ENCODE results near the gene ZBTB16. TPM values are rescaled to one million over a fixed set of nuclear protein-coding genes. Genes with fewer than 3 reads are reported as not detected.

ZBTB16 gene
- total and polyA plus RNA-seq, 2 of the 4 experiments (the other 2 are of a cell fraction): not detected

GRCh38 chr11:114033066-114033465 is 26.4 kb upstream of the ZBTB16 start:
- no CpG with 5 or more reads among the region's 5 CpGs for WGBS, 2 experiments (ENCODE audit: extremely low coverage in 2 of 2, insufficient read length in 1 of 2)
- intact Hi-C loops (cut with micrococcal nuclease) (no loop called here), in situ Hi-C loops (cut with MboI; ENCODE audit: low sequenced_read_pairs) (no loop called here), dilution Hi-C loops (cut with HindIII; ENCODE audit: low sequenced_read_pairs, unreplicated experiment) (no loop called here)
- no peak for ATAC-seq (ENCODE audit: low read depth)
- H3K14ac ChIP-seq (replicated peaks; ENCODE audit: low read depth, low read length): no peak overlapping the region
- no peak overlapping the region for H3K4me2 ChIP-seq (ENCODE audit: low read depth, low read length)
- no peaks in the 10 kb centered on the region for H3K4me1 ChIP-seq (ENCODE audit: control insufficient read depth, insufficient read depth, low read length)
- H3K27me3 ChIP-seq (ENCODE audit: control insufficient read depth, insufficient read depth, low read length): peaks cover 12% of the 10 kb centered on the region; the same call in 1 of the 2 replicates
- no peak overlapping the region for H4K91ac ChIP-seq (ENCODE audit: insufficient read depth, low read depth, low read length)
- H3K9me3 ChIP-seq (ENCODE audit: control insufficient read depth, insufficient read depth, low read length): no peaks in the 10 kb centered on the region
- H2BK120ac ChIP-seq (ENCODE audit: low read depth, low read length): no peak overlapping the region
- ChIA-PET CTCF (interaction anchor here (1.1 kb wide), 1 partner anchor 228 kb away, joined by 4 read pairs; no protein-coding TSS in a partner anchor), POLR2A (ENCODE audit: unreplicated experiment) (no interaction called here)
- no peak for DNase-seq
- no peaks in the 10 kb centered on the region for H3K79me1 ChIP-seq (ENCODE audit: low read depth in 1 of 2, low read length in 2 of 2)
- H2BK20ac ChIP-seq (ENCODE audit: low read depth, low read length): no peak overlapping the region
- H3K18ac ChIP-seq (ENCODE audit: low read depth, low read length): no peak overlapping the region
- H4K5ac ChIP-seq (ENCODE audit: low read depth, low read length): no peak overlapping the region
- H2BK15ac ChIP-seq (ENCODE audit: low read depth, low read length): no peak overlapping the region
- H2AK5ac ChIP-seq (ENCODE audit: low read depth, low read length): no peak overlapping the region
- no peak overlapping the region for H2AK9ac ChIP-seq (replicated peaks; ENCODE audit: low read depth, low read length, poor library complexity)
- H3K9ac ChIP-seq (ENCODE audit: low read depth, low read length): no peak overlapping the region
- no peak overlapping the region for H3K4me3 ChIP-seq (ENCODE audit: insufficient read depth, low read depth, low read length)
- no peak for TF ChIP-seq MXI1 (IDR thresholded peaks at IDR 0.05; ENCODE audit: borderline replicate concordance, low read depth, low read length)
- H3K56ac ChIP-seq (ENCODE audit: extremely low read depth, insufficient read depth, low read length): no peak overlapping the region
- no peaks in the 10 kb centered on the region for H3K36me3 ChIP-seq (ENCODE audit: control insufficient read depth, insufficient read depth, low read length)
- no peaks in the 10 kb centered on the region for H3K9me1 ChIP-seq (ENCODE audit: insufficient read depth, low read length)
- no peak overlapping the region for H3K4ac ChIP-seq (ENCODE audit: low read depth, low read length)
- no TSS peak for BruUV-seq (replicated peaks)
- no peak overlapping the region for H2BK5ac ChIP-seq (ENCODE audit: low read depth, low read length, poor library complexity, severe bottlenecking)
- no peak overlapping the region for H3K23ac ChIP-seq (ENCODE audit: low read depth, low read length)
- H2AFZ ChIP-seq (replicated peaks; ENCODE audit: low read length, poor library complexity): no peak overlapping the region
- H3K27ac ChIP-seq (ENCODE audit: insufficient read depth, low read length): no peak overlapping the region
- H4K20me1 ChIP-seq (ENCODE audit: insufficient read depth, low read length): no peaks in the 10 kb centered on the region
- no peak overlapping the region for H4K8ac ChIP-seq (ENCODE audit: low read depth in 2 of 2, low read length in 2 of 2)

Data from IMR-90 (cell line).